GM19035 (cell line): Measurements from ENCODE around the gene PARVB.

Experiments
- ATAC-seq: cut with Tn5 transposase; IDR thresholded peaks from one replicate; pipeline ENCODE4 v1.9.1; 2021; ENCODE audit not compliant: unreplicated experiment

PARVB gene

GRCh38 chr22:44085743-44086270 lies 61.7 kb downstream of the PARVB start:
- no peak for ATAC-seq

GRCh38 chr22:44086271-44087088 lies 62.4 kb downstream of the PARVB start:
- no peak for ATAC-seq

GRCh38 chr22:44087089-44087430 lies 63.0 kb downstream of the PARVB start:
- ATAC-seq: no peak

DNA sequence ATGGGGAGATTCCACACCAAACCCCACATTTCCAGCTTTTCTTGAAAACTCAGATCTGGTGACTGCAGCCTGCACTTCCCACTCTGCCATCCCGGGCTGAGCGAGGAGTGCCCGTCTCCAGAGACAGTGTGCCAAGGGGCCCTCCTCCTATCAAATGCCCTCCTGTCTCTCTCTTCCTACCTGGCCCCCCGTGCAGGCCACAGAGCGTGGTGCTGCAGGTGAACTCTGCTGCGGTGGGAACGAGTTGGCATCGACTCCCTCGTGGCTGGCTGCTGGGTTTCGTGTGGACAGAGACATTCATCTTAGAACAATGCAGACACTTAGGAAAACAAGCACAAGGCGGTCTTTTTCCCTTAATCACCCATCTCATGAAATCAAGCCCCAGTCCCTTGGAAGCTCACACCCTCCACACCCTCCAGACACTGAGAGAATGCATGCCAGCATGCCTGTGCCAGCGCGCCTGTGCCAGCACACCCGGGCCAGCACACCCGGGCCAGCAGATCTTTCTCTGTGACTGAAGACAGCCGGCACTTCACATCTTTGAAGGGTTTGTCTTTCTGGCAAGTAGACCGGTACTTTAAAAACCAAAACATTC lies 65.0 kb downstream of the PARVB start:
- ATAC-seq: no peak

DNA sequence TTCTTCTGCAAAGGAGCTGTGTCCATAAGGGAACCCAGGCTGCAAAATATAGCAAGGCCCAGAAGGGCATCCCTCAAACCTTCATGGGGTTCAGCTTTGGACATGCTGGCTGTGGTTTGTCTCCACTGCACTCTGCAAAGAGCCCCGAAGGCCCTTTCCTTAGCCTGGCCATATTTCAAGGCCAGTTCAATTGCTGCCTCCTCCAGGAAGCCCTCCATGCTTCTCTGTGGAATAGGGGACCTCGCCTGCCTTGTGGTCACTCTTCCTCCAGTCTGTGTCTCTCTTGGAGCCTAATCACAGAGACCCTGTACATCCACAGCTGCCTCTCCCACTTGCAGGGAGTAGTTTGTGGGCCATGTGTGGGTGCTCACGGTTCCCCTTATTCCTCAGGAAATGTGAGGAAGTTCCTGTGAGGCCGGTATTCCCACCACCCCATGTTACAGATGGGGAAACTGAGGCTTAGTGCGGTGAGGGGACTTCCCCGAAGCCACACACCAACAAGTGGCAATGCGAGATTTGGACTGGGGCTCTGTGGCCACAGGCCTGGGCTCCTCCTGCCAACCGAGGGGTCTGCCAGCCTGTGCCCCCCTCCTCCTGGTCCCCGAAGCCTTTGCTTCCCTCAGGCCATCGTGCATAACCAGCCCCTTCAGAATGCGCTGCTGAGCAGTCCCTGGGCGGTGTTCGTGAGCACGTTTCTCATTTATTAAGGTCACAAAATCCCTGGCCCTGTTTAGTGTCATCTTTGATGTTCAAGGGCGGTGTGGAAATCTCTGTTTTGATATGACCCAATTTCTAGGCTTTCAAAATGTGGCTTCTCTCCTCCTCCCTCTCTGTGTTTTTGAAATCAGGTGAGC lies 65.8 kb downstream of the PARVB start:
- no peak for ATAC-seq

DNA sequence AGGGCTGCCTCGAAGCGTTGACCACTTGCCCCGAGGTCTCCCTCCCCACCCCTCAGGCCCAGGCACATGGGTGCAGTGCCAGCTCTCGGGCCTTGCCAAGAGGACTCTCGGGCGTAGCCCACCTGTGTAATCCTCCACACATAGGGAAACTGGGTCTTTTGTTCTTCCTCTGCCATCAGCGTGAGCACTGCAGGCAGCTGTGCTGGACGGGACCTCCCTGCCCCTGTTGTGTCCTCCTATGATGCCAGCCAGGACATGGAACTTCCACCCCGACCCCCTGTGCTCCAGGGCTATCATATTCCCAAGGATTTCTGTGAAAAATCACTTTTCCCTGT lies 66.4 kb downstream of the PARVB start:
- no peak for ATAC-seq

DNA sequence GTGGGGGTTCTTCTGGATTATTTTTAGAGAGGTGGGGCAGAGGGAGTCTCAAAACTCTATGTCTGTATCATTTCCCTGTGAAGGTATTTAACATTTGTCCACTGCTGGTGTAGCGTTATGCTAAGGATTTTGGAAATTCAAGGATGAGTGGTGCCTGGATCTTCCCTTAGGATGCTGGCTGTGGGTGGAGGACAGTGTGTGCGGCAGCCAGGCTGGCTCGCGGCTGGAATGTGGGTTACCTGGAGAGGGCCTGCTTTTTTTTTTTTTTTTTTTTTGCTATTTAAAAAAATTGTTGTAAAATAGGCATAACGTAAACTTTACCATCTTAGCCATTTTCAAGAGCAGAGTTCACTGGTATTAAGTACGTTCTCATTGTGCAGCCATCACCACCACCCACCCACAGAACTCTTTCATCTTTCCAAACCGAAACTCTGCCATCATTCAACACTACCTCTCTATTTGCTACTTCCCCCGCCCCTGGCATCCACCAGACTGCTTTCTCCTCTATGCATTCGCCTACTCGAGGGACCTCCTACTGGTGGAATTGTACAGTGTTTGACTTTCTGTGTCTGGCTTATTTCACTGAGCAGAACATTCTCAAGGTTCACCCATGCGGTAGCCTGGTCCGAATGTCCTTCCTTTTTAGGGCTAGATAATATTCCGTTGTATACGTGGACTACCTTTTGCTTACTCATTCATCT lies 67.1 kb downstream of the PARVB start:
- no peak for ATAC-seq

- no peak for ATAC-seq
Measured at GRCh38 chr22:44091751-44092150, 67.6 kb downstream of the PARVB start.

- ATAC-seq: no peak
Measured at GRCh38 chr22:44092636-44093220, 68.6 kb downstream of the PARVB start.

DNA sequence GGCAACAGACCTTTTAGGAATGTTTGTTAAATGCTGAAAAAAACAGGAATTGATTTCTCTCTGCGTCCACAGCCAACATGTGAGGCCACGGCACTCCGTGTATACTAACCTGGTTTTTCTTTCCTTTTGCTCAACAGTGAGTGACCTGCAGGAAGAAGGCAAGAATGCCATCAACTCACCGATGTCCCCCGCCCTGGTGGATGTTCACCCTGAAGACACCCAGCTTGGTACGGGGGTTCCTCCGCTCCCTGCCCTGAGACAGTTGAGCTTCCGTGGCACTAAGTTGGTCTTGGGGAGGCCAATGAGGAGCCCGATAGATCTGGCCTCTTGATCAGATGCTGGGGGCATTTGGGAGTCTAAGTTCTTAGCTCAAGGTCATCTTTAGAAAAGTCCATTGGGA lies 69.7 kb downstream of the PARVB start:
- no peak for ATAC-seq

DNA sequence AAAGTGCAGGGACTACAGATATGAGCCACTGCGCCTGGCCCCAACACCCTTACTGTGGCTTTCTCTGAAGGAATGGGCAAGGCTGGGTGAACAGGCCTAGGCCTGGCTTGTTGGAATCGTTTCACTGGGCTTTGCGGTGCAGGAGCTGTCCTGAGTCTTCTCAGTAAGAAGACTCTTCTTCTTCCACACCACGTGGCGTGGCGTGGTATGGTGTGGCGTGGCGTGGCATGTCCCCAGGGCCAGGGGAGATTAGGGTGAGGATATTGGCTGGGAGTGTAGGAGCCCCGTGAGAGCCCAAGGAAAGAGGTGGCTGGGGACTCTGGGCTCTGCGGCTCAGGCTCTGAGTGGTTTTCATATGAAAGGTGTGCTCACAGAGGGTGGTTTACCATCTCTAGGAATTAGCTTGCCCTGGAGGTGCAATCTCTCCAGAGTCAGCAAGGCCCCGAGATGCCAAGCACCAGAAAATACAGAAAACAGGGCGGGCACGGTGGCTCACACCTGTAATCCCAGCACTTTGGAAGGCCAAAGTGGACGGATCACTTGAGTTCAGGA lies 70.7 kb downstream of the PARVB start:
- no peak for ATAC-seq

- ATAC-seq: no peak
Measured at GRCh38 chr22:44096736-44097135, 72.6 kb downstream of the PARVB start.

DNA sequence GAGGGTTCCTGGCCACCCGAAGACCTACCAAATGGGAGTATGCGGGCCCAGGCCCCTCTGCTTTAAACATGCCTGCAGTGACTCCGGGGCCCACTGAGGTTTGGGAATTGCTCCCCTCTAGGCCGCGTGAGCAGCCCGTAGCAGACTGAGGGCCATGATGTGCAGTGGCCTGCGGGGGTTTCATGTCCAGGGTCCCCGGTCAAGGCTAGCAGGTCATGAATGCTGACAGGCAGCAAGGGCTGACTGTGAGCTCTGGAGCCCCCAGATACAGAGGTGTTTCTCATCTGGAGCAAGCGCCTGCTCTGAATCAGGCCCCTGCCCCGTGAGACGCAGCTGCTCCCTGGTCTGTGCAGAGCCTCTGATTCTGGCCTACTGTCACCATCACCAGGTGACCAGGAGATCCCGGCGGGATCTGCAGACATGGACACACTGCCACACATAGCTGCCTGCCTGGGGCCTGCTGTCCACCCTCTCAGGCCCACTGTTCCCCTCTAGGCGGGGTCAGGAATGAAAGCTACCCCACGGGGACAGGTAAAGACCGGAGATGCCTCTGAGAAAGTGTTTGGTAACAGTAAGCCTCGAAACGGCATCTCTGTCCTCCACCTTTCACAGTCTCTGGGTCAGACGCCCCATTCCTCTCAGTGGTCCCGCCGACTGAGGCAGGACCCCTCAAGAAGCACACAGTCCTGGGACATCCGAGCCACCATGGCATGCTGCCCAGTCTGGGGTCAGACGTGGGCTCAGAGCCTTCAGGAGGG lies 73.3 kb downstream of the PARVB start:
- ATAC-seq: no peak

DNA sequence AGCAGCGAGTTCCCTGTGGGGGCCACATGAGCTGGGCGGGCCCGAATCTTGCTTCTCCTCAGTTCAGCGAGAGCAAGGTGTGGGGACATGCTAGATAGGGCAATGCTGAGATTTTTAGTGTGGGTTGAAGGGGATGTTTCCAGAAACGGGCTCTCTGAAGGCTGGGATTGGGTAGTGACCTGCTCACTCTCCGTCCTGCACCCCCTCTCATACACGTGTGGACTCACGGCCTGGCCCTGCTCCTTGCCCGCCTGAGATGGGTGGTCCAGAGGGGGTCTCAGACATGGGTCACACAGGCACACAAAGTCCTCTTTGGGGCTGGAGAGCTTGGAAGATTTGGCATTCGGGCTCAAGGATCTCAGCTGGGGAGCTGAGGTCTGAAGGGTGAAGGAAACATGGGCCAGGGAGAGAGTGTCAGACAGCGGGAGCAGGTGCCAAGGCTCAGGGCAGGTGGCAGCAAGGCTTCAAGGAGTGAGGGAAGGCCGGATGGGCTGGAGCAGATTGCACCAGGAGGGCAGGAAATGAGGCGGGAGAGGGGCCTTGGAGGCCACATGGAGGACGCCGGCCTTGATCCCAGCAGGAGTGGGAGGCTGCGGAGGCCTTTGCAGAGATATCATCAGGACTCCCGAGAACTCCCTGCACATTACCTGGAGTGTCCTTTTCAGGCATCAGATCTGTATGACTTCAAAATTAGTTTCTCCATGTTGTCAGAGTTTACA lies 74.1 kb downstream of the PARVB start:
- no peak for ATAC-seq

DNA sequence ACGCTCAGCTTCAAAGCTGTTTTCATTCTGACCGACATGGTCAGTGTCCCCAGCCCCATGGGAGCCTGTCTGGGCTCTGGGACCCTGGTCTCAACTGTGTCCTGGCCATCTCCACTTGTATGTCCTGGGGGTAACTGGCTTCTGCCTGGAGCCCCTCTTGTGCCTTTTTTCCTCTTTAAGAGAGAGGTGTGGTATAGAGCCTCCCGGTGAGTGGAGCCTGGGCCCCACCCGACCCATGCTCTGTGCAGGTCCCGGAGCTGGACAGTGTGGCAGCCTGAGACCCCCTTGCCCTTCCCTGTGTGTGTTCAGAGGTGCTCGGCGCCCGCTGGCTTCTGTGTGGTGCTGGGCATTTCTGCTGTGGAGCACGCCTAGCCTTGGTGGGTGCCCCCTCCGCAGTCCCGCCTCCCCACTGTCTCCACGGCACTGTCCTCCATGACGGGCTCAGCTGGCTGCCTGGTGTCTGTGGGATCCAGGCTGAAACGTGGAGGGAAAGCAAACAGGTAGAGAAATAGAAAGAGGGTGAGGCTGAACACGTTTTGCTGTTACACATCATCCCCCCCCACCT lies 74.9 kb downstream of the PARVB start:
- no peak for ATAC-seq

DNA sequence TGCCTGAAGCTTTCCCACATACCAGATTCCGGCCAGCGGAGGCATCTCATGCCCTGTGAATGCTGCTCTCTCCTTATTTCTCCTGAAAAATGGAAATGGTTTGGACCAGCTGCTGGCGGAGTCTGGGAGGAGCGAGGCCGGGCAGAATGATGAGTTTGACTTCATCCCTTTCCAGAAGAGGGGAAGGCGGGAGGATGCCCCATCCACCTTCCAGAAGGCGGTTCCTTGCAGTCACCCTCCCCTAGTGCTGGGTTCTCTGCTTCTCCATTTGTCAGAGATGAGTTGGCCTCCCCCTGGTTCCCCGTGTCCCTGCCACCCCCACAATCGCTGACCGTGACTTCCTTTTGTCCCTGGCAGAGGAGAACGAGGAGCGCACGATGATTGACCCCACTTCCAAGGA lies 75.6 kb downstream of the PARVB start:
- ATAC-seq: no peak

DNA sequence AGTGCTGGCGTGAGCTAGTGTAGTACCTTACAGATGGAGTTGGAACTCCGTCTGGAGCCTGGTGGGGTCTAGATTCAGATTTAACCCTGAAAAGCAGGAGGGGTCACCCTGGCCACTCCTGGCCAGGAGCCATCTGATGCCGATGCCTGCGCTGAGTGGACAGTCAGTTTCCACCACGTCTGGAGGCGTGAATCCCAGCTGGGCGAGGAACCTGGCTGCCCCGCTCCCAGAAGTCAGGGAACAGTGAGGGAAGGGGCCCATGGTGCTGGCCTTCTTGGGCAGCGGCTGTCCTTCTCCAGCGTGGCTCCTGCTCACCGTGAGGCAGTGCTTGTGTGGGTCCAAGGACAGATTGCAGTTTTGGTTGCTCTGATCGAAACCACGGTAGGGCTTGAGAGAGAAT lies 76.3 kb downstream of the PARVB start:
- ATAC-seq: no peak

- no peak for ATAC-seq
Measured at GRCh38 chr22:44102121-44102520, 78.0 kb downstream of the PARVB start.

DNA sequence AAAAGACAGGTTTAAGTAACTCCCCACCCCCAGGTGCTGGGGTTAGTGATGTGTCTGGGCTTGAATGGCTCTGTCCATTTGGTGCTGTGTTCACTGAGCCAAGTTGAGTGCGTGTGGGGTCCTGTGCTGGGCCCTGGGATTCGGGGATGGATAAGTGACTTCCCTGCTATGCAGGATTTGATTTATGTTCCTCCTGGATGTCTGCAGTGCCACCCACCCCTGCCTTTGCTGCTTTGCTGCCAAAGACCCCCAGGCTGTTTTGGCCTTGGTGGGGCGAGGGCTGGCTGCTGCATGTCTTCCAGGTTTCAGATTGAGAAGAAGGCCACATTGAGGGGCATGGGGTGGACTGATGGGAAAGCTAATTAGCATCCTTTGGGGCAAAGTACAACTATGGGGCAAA lies 78.8 kb downstream of the PARVB start:
- ATAC-seq: no peak
